HG02588 (cell line): ENCODE measurements around the gene PNPT1.

Experiments
- ATAC-seq: cut with Tn5 transposase; IDR thresholded peaks from one replicate; pipeline ENCODE4 v1.9.1; 2021; ENCODE audit warnings: mild to moderate bottlenecking, moderate library complexity; ENCODE audit not compliant: unreplicated experiment

Gene PNPT1

DNA sequence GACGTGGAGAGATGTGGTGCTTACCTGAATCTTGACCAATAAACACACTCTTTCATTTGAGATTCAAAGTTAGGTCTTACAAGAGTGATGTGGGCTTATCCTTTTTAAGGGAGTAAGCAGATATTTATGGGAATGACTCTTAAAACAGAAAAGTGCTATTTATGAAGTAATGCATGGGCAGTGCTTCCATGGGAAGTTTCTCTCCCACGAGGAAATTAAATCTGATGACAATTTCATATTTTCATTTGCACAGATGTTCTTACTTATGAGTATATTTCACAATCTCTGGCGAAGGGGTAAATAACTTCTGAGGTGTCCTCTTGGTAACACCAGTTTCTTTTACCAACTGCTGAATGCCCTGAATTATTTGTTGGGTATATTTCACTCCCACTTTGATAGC is 21.0 kb downstream of the PNPT1 start:
- ATAC-seq: no peak

DNA sequence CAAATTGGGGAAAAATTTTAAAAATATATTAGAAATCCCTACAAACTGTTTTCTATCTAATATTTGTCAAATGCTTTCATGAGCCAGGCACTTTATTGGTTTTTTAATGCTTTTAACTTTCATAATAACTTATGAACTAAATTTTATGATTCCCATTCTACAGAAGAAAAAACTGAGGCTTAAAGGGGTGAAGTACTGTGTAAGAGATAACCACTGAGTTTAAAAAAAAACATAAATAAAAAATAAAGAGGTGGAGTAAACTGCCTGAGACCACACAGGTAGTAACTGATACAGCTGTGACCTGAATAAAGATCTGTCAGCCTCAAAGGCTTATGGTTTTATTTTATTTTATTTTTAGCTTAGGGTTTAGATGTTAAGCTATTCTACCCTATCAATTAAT is 24.7 kb downstream of the PNPT1 start:
- ATAC-seq: no peak

DNA sequence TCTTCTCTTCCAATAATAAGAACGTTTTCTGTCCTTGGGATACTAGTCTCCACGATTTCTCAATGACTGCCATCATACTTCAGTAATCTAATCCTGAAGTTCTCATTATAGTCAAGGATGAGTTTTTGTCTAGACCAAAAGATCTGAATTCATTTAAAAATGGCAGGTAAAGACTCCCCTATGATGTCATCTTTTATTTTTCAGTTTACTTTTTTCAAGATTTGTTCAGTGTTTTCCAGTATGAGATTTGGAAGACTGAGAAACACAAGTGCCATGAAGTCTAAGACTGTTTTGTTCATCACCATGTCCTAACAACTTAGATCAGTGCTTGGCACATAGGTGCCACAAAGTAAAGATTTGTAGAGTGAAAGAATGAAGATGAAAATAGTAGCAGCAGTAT is 40.4 kb downstream of the PNPT1 start:
- no peak for ATAC-seq

DNA sequence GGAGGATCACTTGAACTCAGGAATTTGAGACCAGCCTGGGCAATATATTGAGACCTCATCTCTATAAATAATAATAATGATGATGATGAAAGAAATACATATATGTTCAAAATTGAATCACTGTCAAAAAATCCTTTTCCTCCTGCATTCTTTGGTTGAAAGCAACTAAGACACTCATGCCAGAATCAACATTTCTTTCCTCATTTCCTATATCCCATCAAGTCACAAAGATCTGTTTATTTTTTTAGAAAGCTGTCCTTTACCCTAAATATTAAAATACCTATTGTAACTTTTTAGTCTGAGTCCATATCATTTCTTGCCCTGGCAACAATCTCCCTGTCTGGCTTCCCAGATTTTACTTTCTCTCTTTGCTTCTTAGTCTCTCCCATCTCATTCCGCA is 44.4 kb downstream of the PNPT1 start:
- no peak for ATAC-seq

DNA sequence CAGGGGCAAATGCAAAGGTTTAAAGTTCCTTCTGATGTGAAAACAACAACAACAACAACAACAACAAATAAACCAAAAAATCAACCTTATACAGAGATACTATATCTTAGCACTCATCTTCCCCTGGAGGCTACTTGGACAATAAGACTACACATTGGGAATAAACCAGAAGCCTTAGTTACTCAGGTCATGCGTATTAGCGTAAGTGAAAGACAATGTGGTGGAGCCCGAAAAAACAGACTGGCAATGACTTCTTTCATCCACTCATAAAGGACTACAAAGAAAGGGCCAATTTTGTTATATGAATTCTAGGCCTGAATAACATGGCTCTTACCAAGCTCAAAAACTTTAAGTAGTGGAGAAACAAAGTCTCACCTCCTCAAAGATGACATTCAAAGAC is 56.8 kb downstream of the PNPT1 start:
- no peak for ATAC-seq

DNA sequence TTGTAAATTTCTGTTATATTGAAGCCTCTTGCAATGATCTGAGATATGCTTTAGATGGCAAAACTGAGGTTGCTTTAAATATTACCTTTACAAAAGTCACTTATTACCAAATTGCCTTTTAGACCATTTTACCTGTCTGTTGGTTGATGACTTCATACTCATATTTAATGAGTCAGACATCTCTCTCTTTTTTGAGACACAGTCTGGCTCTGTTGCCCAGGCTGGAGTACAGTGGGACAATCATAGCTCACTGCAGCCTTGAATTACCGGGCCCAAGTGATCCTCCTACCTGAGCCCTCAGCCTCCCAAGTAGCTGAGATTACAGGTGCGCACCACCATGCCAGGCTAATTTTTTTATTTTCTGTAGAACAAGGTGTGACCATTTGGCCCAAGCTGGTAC is 64.7 kb downstream of the PNPT1 start:
- ATAC-seq: no peak

DNA sequence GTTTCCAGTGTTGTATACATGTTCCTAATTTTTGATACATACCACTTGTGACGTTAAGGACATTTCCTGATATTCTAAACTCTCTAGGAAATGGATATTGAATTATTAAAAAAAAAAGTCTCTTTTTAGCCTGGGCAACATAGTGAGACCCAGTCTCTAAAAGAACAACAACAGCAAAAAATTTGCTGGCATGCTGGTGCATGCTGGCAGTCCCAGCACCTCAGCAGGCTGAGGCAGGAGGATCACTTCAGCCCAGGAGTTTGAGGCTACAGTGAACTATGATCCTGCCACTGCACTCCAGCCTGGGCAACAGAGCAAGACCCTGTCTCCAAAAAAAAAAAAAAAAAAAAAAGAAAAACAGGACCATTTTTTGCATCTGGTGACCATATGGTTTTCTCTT is 65.7 kb downstream of the PNPT1 start:
- no peak for ATAC-seq

DNA sequence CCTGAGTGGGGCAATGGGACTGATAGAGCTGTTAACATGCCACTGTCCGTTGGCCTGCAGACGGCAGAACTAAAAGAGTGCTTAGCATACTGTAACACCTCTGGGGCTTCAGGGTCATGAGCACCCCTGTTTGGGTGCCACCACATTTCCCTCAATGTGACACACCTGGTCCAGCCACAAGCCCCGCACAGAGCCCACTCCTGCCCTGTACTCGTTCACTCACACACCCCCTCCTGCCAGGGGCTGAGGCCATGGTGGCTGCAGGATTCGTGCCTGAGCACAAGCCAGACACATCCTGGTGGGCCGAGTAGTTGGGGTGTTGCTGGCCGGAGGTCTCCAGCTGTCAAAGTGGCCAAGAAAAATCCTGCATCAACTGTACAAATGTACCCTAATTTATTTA is 71.8 kb downstream of the PNPT1 start:
- ATAC-seq: no peak

DNA sequence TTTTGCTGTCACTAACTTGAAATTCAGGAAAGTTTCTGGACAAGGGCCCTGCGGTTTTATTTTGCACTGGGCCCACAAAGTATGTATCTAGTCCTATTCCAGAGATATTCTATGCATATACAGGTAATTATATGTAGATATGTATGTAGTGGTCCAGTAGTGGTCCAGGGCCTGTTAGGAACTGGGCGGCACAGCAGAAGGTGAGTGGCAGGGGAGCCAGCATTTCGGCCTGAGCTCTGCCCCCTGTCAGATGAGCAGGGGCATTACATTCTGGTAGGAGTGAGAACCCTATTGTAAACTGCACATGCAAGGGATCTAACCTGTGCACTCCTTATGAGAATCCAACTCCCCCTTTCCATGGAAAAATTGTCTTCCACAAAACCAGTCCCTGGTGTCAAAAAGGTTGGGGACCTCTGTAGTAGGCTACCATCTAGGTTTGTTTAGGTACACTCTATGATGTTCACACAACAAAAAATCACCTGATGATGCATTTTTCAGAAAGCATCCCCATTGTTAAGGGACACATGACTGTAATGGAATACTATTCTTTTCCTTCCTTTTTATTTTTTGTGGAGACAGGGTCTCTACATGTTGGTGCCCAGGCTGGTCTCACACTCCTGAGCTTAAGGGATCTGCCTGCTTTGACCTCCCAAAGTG is 73.4 kb downstream of the PNPT1 start:
- ATAC-seq: no peak

DNA sequence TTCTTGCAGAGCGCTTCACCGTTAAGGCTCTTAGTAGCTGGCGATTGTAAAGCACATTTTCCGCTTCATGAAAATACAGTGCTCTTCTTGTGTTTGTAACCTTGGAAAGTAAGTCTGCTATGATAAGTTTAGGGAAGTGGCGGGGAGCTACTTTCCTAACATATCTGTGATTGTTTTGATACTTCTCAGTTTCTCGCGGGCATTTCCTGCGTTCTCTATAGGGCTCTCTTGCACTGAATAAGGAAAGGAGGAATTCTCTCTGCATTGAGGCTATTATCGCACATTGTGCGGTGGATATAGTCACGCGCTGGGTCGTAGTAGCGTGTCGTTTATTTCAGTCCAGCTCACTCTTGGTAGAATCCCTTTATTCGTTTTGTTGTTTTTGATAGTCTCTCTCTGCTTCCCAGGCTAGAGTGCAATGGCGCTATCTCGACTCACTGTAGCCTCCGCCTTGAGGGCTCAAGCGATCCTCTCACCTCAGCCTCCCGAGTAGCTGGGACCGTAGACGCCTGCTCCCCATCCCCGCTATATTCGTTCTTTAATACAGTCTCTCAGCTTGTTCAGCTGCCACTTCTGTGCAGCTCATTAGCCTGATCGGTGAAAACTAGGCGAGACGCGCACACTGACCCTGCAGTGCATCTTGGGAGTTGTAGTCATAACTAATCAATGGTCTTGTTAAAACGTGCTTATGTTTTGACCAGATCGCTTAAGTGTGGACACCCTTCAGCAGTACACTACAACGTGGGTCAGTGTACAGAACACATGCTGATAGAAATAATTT is 75.2 kb downstream of the PNPT1 start:
- peak; percentile 35 for ATAC-seq

DNA sequence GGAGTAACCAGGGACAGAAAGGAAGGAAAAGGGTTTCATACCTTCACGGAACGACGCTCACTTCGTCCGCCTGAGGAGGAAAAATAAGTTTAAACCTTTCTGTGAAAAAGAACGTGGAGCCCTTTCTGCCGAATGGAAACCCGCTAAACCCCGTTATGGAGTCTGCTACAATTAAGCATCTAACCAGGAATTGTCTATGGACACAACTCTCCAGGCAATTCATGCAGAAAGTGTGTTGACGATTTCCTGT is 75.7 kb downstream of the PNPT1 start:
- no peak for ATAC-seq

DNA sequence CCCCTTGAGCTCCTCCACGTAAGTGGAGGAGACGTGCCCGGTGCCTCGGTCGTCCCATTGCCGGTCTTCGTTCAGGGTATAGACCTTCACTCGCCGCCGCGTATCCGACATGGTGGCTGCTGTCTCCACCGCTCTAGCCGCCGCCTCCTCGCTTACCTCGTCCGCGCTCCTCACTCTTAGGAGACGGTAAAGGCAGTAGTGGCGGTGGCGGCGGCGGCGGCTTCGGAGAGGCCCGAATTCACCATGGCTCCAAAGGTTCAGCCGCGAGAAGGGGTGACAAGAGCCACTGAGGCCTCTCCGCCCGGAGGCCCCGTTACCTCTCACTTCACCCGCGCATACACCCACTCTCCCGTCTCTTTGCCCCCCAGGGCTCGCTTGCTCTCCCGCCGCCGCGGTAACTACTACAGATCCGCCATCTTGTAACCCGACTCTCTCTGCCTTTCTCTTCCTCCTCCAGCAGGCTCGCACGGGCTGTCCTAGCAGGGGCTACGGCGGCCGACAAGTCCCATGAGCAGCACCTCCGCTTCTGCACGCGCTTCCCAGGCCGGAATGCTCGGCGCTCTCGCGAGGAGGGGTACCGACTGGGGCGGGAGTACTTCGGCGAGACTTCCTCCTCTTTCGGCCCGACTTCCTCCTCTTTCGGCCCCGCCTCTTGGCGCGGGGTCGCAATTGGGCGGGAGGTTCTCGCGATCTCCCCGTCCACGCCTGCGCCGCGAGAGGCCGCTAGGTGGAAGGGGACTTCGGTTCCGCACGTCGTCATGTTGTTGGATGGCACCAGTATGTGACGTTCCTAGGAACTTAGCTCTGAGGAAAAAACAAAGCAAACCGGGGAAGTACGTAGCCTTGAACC is 76.2 kb downstream of the PNPT1 start, which contains the start of gene PPP4R3B:
Gene PPP4R3B, minus strand, starts transcription at position 448 of the 850 bp plus-strand sequence. Its CDS starts 337 bp downstream, at position 111.
- peak; percentile 80 for ATAC-seq

DNA sequence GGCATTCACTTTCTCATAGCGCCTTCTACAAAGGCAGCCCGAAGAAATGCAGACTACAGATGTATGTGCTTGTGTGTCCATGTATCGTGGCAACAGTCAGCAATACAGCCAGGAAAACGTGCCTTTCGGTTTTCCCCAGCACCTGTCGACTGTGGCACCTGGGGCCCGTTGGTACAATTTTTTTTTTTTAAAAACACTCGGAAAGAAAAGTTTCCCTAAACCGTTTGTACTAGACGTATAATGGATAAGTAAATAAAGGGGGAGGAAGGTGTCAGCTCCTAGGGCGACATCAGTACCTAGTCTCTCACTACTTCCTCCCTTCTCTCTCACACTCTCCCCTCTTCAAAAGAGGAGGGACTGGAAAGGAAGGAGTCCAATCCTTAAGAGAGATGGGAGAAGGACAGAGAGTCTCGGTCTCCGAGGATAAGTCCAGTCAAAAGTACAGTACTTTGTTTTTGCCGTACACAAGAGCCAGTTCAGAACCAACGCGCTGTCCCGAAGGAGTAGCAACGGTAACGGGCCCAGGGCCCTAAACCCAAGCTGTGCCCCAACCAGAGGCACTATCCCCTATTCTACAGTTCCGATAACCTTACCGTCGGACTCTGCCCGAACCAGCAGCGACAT is 77.0 kb downstream of the PNPT1 start:
- ATAC-seq: peak; percentile 12

DNA sequence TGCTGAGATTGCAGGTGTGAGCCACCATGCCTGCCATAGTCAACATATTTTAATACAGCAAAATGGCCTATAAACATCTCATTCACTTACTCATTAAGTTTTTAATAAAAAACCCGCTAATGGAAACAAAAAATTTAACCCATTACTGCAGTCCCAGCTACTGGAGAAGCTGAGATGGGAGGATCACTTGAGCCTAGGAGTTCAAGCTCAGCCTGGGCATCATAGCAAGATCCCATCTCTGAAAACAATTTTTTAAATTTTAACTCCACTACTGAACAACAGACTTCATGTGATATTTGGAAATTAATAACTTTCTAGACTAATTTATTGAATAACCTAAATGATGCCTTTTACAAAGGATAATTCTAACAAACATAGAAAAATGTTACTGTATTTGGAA is 81.6 kb downstream of the PNPT1 start:
- ATAC-seq: no peak

DNA sequence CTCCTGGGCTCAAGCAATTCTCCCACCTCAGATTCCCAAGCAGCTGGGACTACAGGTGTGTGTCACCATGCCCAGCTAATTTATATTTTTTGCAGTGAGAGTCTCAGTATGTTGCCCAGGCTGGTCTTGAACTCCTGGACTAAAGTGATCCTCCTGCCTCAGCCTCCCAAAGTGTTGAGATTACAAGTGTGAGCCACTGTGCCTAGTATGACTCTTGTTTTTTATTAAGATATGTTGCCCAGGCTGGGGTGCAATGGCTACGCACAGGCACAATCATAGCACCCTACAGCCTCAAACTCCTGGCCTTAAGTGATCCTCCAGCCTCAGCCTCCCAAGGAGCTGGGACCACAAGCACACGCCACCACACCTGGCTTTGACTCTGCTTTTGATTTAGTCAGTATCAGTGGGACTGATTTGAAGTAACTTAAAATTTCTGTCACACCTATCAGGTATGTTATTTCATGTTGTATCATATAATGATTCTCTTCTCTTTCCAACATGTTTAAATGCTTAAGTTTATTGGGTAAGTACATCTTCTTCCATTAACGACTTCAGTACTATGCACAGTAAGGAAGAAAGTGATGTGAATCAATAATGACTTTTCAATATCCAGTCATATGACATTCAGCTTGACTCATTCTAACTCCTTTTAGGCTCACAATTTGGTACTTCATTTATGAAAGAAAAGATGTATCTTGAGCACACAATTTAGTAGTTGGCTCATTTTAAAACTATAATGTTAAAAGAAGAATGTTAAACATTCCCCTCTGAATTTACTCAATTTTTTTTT is 82.5 kb downstream of the PNPT1 start:
- no peak for ATAC-seq

DNA sequence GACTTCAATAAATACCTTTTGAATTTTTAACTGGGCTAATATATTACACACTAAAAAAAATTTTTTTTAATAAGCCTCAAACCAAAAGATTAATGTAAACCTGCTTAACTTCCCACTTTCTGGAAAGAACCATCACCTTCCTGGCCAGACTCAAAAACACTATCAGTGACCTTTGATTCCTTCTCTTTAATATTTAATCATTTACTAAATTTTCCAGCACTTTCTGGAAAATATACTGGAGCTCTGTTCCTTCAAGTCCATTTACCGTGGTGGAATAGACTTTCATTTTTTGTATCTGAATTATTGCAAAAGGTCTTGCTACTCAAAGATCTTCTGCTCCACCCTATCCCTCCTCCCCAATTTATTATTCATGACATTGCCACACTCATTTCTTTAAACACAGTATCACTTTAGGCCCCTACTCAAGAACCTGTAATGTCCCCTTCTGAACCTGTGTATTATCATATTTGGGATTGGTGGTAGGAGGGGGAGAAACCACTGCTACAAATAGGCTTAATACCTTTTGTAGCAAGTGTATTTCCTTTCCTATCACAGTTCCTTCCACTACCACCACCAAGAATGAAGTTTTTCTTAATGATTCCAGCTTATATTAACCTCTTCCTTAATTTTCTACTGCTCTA is 83.6 kb downstream of the PNPT1 start:
- no peak for ATAC-seq

DNA sequence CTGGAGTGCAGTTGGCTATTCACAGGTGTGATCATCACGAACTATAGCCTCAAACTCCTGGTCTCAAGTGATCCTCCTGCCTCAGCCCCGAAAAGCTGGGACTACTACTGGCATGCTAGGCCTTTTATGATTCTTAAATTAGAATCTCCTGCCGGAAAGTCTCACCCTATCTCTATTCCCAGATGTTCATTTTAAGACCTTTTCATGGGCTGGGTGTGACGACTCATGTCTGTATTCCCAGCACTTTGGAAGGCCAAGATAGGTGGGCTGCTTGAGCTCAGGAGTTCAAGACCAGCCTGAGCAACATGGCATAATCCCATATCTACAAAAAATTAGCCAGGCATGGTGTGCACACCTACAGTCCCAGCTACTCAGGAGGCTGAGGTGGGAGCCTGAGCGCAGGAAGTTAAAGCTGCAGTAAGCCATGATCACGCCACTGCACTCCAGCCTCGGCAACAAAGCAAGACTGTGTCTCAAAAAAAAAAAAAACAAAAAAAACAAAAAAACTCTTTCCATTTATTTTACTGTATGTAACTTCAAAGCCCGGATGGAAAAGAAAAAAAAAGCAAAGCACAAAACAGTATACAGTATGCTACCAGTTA is 84.3 kb downstream of the PNPT1 start:
- ATAC-seq: no peak

DNA sequence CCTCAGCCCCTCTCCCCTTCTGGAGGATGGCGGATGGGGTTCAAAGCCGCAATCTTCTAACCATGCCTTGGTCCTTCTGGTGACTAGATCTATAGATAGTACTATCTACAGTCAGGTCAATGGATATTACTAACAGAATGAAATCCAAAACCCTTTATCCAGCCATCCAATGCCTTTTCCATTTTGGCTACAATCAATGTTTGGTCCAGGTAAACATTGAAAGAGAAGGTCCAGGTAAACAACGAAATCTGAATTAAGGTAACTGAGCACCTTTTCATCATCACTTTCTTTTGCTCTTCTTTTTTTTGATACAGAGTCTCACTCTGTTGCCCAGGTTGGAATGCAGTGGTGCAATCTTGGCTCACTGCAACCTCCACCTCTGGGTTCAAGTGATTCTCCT is 85.9 kb downstream of the PNPT1 start:
- ATAC-seq: no peak

DNA sequence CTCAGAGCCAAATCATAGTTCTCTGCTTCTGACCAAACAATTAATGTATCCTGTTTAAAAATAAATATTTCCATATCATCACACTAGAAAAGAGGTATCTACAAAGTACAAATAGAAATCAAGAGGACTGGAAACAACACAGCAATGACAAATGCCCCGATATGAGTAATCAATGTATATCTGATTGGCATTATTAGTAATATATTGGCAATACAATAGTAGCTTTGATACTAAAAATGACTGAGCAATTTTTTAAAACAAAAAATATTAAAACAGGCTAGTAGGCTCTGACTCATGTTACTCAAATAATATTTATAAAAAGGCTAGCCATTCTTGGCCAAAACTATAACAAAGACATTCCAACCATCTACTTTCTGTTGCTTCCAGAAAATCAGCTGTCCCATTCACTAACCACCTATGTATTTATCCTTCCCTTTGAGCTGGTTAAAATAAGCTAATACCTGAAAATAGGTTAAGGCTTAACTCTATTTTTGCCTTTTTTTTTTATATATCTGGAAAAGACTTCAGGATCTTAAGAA is 89.5 kb downstream of the PNPT1 start:
- no peak for ATAC-seq

DNA sequence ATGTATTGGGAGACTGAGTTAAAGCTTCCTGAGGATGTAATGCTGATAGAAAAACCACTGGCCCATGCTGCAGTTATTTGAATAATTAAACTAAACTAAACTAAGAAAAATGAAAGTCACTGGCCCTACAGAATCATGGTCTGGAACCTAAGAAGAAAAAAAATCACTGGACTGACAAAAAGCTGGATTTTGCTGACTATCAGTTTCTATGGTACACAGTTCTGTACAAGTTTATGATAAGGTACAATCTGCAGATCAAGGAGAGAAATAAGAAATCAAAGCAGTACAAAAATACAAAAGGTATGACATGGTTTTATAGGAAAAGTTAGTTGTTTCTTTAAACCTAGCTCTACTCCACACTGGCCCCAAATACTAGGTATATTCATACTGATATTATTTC is 91.8 kb downstream of the PNPT1 start:
- no peak for ATAC-seq
